OCI-LY7 (cell line): ENCODE measurements around the gene SRBD1. TPM values are rescaled to one million over a fixed set of nuclear protein-coding genes. Genes with fewer than 3 reads are reported as not detected.

ENCODE experiments used
- BruUV-seq: library from RNA; stranded (reverse); fragments of 400-500 nt; replicated peaks from 2 replicates; lab custom pipeline; 2021; lab: Mats Ljungman, UMichigan
- CTCF ChIA-PET: fragments of 300-600 bp; sonication (Branson Sonifier 250); formaldehyde crosslinking; loops from one replicate; lab custom pipeline; 2022; ENCODE audit warnings: antibody characterized with exemption; ENCODE audit not compliant: unreplicated experiment; lab: Charles Lee
- POLR2A ChIA-PET: fragments of 300-600 bp; sonication (Branson Sonifier 250); formaldehyde crosslinking; loops from one replicate; lab custom pipeline; 2022; ENCODE audit warnings: antibody characterized with exemption; lab: Charles Lee
- DNase-seq: peaks from one replicate; pipeline ENCODE4 v3.0.0-alpha.2; 2015; ENCODE audit warnings: low spot score
- H2AFZ ChIP-seq: fragments of 200-600 bp; sonication (generic), shearing (Covaris generic); 2 replicates; pipeline ENCODE4 v1.6.1; 2014; ENCODE audit warnings: mild to moderate bottlenecking, antibody characterized with exemption, low read length, moderate library complexity
- H3K27ac ChIP-seq: fragments of 200-600 bp; sonication (generic); 2 replicates; pipeline ENCODE4 v1.5.1; 2014; ENCODE audit warnings: mixed run types, low read depth, mild to moderate bottlenecking, moderate library complexity, low read length, inconsistent platforms; ENCODE audit not compliant: poor library complexity, severe bottlenecking
- H3K36me3 ChIP-seq: fragments of 200-600 bp; sonication (generic); 2 replicates; pipeline ENCODE4 v1.6.1; 2014; ENCODE audit warnings: mild to moderate bottlenecking, antibody characterized with exemption, low read length, moderate library complexity, mixed read lengths; ENCODE audit not compliant: insufficient read depth
- H3K4me1 ChIP-seq: fragments of 200-600 bp; sonication (generic); 2 replicates; pipeline ENCODE4 v1.5.1; 2014; ENCODE audit warnings: mild to moderate bottlenecking, low read length; ENCODE audit not compliant: insufficient read depth, poor library complexity, severe bottlenecking
- H3K4me2 ChIP-seq: fragments of 200-600 bp; sonication (generic); 2 replicates; pipeline ENCODE4 v1.6.1; 2014; ENCODE audit warnings: mild to moderate bottlenecking, low read length
- H3K4me3 ChIP-seq: fragments of 200-600 bp; sonication (generic); 2 replicates; pipeline ENCODE4 v1.5.1; 2014; ENCODE audit warnings: mild to moderate bottlenecking, low read depth, low read length; ENCODE audit not compliant: poor library complexity, severe bottlenecking
- H3K79me2 ChIP-seq: fragments of 200-600 bp; sonication (generic); 2 replicates; pipeline ENCODE4 v1.6.1; 2016; ENCODE audit warnings: low read depth, mild to moderate bottlenecking, low read length, moderate library complexity, mixed read lengths; ENCODE audit not compliant: insufficient read depth
- H3K9me2 ChIP-seq: fragments of 200-600 bp; sonication (generic); 2 replicates; pipeline ENCODE4 v1.6.1; 2016; ENCODE audit warnings: mild to moderate bottlenecking, low read length, mixed read lengths; ENCODE audit not compliant: insufficient read depth
- H3K9me3 ChIP-seq: fragments of 200-600 bp; sonication (generic); 2 replicates; pipeline ENCODE4 v1.6.1; 2014; ENCODE audit warnings: mild to moderate bottlenecking, mixed run types, low read length, mixed read lengths
- H4K20me1 ChIP-seq: fragments of 200-600 bp; sonication (generic); 2 replicates; pipeline ENCODE4 v1.6.1; 2014; ENCODE audit warnings: mild to moderate bottlenecking, antibody characterized with exemption, low read length, moderate library complexity, mixed read lengths; ENCODE audit not compliant: insufficient read depth
- CTCF ChIP-seq: fragments of 200-600 bp; sonication (generic); conservative IDR thresholded peaks from 2 replicates; pipeline ENCODE4 v1.5.1; 2014; ENCODE audit warnings: mild to moderate bottlenecking, antibody characterized with exemption, low read length, moderate library complexity, mixed read lengths
- EZH2phosphoT487 ChIP-seq: fragments of 200-600 bp; sonication (generic); IDR thresholded peaks from 2 replicates; pipeline ENCODE4 v1.6.1; 2018; ENCODE audit warnings: low read depth, borderline replicate concordance, mild to moderate bottlenecking, mixed run types, antibody characterized with exemption, low read length, moderate library complexity, mixed read lengths
- intact Hi-C: fragments of 100-400 bp; cut with micrococcal nuclease; formaldehyde crosslinking; loops from one replicate; pipeline ENCODE4 v1.10.0; 2022; ENCODE audit not compliant: unreplicated experiment
- total RNA-seq, 2 experiments: library from RNA; depleted of rRNA in 1 of 2; stranded (reverse); fragments of >200 nt in 1 of 2; shearing (Covaris generic) in 1 of 2; gene quantifications; 2 replicates each; pipeline ENCODE4 v1.2.3, GENCODE V29; 2014 to 2022

SRBD1 gene
- total RNA-seq, 2 experiments from 2014 or later: 13.9 to 16.0 TPM

- Histone ChIP-seq H3K9me3 (peaks cover 20% of the 10 kb centered on the region), H3K36me3 (peaks cover 20% of the 10 kb centered on the region), H3K9me2 (no peaks in the 10 kb centered on the region), H3K4me3 (no peak overlapping the region), H2AFZ (no peak overlapping the region; the same call in 1 of the 2 replicates), H4K20me1 (no peaks in the 10 kb centered on the region), H3K4me2 (no peak overlapping the region), H3K79me2 (no peaks in the 10 kb centered on the region; the same call in 1 of the 2 replicates), H3K4me1 (peaks cover 43% of the 10 kb centered on the region), H3K27ac (no peak overlapping the region)
- DNase-seq: no peak
- intact Hi-C loops: loop anchor here (5.0 kb wide), 1 partner anchor 470 kb away; no protein-coding TSS in a partner anchor
- ChIA-PET POLR2A (interaction anchor here (0.7 to 1.8 kb wide), 2 partner anchors 8 to 10 kb away, joined by 4 to 7 read pairs; no protein-coding TSS in a partner anchor), CTCF (no interaction called here)
- TF ChIP-seq EZH2phosphoT487 (no peak), CTCF (no peak)
- BruUV-seq: no TSS peak
These were observed 114.2 kb downstream of the SRBD1 start for GRCh38 chr2:45496869-45497268.

GRCh38 chr2:45494978-45495293, 116.1 kb downstream of the SRBD1 start:
- Histone ChIP-seq H2AFZ (peak overlapping the region; percentile 69; the same call in 1 of the 2 replicates), H3K4me2 (no peak overlapping the region), H3K27ac (peak overlapping the region; percentile 72), H3K36me3 (peaks cover 22% of the 10 kb centered on the region), H4K20me1 (no peaks in the 10 kb centered on the region), H3K79me2 (no peaks in the 10 kb centered on the region; the same call in 1 of the 2 replicates), H3K4me3 (no peak overlapping the region), H3K9me3 (peaks cover 18% of the 10 kb centered on the region; the same call in 1 of the 2 replicates), H3K4me1 (peaks cover 43% of the 10 kb centered on the region), H3K9me2 (no peaks in the 10 kb centered on the region)
- no peak for DNase-seq
- TF ChIP-seq EZH2phosphoT487 (no peak), CTCF (peak; percentile 44; the same call in 1 of the 2 replicates)
- CTCF ChIA-PET: interaction anchor here (3.0 kb wide), 1 partner anchor 513 kb away, joined by 19 read pairs; no protein-coding TSS in a partner anchor
- no TSS peak for BruUV-seq
- intact Hi-C loops: loop anchor here (1.0 to 5.0 kb wide), 4 partner anchors 52 to 514 kb away; no protein-coding TSS in a partner anchor
- POLR2A ChIA-PET: interaction anchor here (0.7 to 3.0 kb wide), 5 partner anchors 10 to 514 kb away, joined by 3 to 18 read pairs (median 5); no protein-coding TSS in a partner anchor
